Ovary (tissue), 3 donors: ENCODE results near the gene MKLN1.

ENCODE experiments used
- POLR2A ChIP-seq: fragments of 450-650 bp; IDR thresholded peaks from one replicate; pipeline ENCODE4 v1.6.1; 2017; ENCODE audit warnings: antibody characterized with exemption, mild to moderate bottlenecking, moderate library complexity
- TF ChIP-seq, protein P1 (sequence below), 3 donors: fragments of 450-650 bp in 2 of 3; fragments of 200-600 bp in 1 of 3; IDR thresholded peaks; one replicate each; pipeline versions ENCODE4 v1.5.1 to v1.8.0; 2016 to 2022; ENCODE audit warnings: antibody characterized with exemption in 3 of 3, mild to moderate bottlenecking in 1 of 3
- donor health status: DM: no; HTN: no; CAD: no.

DNA sequence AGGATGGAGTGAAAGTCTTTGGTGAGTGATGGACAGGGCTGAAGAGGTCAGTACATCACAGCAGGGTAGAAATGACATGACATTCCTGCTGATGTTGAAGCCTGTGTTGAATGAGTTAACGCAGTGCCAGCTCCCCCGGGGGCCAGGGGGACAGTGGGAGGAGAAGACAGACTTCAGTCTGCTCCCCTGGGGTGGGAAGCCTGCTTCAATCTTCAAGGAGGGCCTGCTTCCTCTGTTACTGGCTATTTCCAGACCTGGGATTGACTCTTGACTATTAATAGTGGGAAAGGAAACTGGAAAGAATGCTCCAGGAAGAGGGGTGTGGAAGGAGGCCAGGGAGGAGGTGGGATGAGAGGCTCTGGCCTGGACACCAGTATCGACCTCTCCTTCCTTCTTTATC is 201.5 kb downstream of the MKLN1 start:
- TF ChIP-seq, protein P1, sequence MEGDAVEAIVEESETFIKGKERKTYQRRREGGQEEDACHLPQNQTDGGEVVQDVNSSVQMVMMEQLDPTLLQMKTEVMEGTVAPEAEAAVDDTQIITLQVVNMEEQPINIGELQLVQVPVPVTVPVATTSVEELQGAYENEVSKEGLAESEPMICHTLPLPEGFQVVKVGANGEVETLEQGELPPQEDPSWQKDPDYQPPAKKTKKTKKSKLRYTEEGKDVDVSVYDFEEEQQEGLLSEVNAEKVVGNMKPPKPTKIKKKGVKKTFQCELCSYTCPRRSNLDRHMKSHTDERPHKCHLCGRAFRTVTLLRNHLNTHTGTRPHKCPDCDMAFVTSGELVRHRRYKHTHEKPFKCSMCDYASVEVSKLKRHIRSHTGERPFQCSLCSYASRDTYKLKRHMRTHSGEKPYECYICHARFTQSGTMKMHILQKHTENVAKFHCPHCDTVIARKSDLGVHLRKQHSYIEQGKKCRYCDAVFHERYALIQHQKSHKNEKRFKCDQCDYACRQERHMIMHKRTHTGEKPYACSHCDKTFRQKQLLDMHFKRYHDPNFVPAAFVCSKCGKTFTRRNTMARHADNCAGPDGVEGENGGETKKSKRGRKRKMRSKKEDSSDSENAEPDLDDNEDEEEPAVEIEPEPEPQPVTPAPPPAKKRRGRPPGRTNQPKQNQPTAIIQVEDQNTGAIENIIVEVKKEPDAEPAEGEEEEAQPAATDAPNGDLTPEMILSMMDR (IDR thresholded peaks at IDR 0.05), result no peak
- TF ChIP-seq POLR2A, result no peak
